Measurements from ENCODE around the gene TUFT1.
"Not testable (repeated sequence)": the region's sequence is repeated elsewhere in the genome, so short reads cannot be mapped to it uniquely, and the experiment has no call there.

GRCh38 chr1:151522427-151522826 lies 17.7 kb upstream of the TUFT1 start:
- not testable (repeated sequence) for TF ChIP-seq CTCF (tag by site-specific recombination; IDR thresholded peaks at IDR 0.05); AEBP2 (tag by site-specific recombination; IDR thresholded peaks at IDR 0.05; ENCODE audit: borderline replicate concordance); GLIS1 (tag by site-specific recombination; IDR thresholded peaks at IDR 0.05); GLI2 (tag by site-specific recombination; IDR thresholded peaks at IDR 0.05; ENCODE audit: borderline replicate concordance, low read depth); ZNF138 (tag by site-specific recombination; IDR thresholded peaks at IDR 0.05; ENCODE audit: borderline replicate concordance)
